ENCODE measurements around the gene PRR19.

The PRR19 gene

GRCh38 chr19:42335971-42336370 is 34.0 kb downstream of the PRR19 start:
- no peak for TF ChIP-seq POLR2AphosphoS5 (IDR thresholded peaks at IDR 0.05; ENCODE audit: low read depth, low read length)
- TF ChIP-seq SIN3A (IDR thresholded peaks at IDR 0.05; ENCODE audit: borderline replicate concordance, insufficient read depth, low read length) = no peak
- no peak for TF ChIP-seq TAF1 (IDR thresholded peaks at IDR 0.05; ENCODE audit: borderline replicate concordance, insufficient read depth, low read length)
- TF ChIP-seq FOXP2 (optimal IDR thresholded peaks at IDR 0.05; ENCODE audit: borderline replicate concordance, extremely low read depth, extremely low read length, insufficient read depth) = no peak
- TF ChIP-seq REST (IDR thresholded peaks at IDR 0.05; ENCODE audit: insufficient read depth in 1 of 2, low read depth in 2 of 2, low read length in 2 of 2) = no peak

DNA sequence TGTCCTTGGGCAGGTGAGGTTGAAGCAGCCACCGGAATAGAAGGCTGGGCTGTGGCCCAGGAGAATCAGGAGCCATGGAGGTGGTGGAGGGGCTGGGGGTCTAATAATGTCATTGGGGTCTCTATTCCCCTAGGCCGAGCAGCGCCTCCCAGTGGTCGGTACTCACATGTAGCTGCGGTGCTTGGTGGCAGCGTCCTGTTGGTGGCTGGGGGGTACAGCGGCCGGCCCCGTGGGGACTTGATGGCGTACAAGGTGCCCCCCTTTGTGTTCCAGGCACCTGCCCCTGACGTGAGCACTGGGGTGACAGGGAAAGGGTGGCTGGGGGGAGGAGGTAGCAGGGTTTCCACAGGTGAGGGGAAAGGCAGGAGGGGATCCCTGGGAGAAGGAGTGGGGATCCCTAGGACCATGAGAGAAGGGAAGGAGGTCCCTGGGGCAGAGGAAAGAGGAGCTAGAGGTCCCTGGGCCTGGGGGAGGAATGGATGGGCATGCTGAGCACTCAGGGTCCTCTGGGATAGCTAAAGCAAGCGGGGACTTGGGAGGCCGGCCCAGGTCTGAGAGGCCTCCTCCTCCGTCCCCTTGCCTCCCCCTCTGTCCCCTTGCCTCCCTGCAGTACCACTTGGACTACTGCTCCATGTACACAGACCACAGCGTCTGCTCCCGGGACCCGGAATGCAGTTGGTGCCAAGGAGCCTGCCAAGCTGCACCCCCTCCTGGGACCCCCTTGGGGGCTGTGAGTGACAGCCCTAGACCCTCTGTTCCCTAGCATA is 41.6 kb downstream of the PRR19 start:
- TF ChIP-seq REST (IDR thresholded peaks at IDR 0.05; ENCODE audit: insufficient read depth in 1 of 2, low read depth in 2 of 2, low read length in 2 of 2) (no peak), POLR2AphosphoS5 (IDR thresholded peaks at IDR 0.05; ENCODE audit: low read depth, low read length) (no peak), SIN3A (IDR thresholded peaks at IDR 0.05; ENCODE audit: borderline replicate concordance, insufficient read depth, low read length) (no peak), TAF1 (IDR thresholded peaks at IDR 0.05; ENCODE audit: borderline replicate concordance, insufficient read depth, low read length) (no peak), FOXP2 (optimal IDR thresholded peaks at IDR 0.05; ENCODE audit: borderline replicate concordance, extremely low read depth, extremely low read length, insufficient read depth) (no peak)

GRCh38 chr19:42344336-42344893 is 42.5 kb downstream of the PRR19 start:
- TF ChIP-seq POLR2AphosphoS5 (IDR thresholded peaks at IDR 0.05; ENCODE audit: low read depth, low read length) (no peak), FOXP2 (optimal IDR thresholded peaks at IDR 0.05; ENCODE audit: borderline replicate concordance, extremely low read depth, extremely low read length, insufficient read depth) (no peak), REST (IDR thresholded peaks at IDR 0.05; ENCODE audit: insufficient read depth in 1 of 2, low read depth in 2 of 2, low read length in 2 of 2) (no peak), SIN3A (IDR thresholded peaks at IDR 0.05; ENCODE audit: borderline replicate concordance, insufficient read depth, low read length) (no peak), TAF1 (IDR thresholded peaks at IDR 0.05; ENCODE audit: borderline replicate concordance, insufficient read depth, low read length) (no peak)

DNA sequence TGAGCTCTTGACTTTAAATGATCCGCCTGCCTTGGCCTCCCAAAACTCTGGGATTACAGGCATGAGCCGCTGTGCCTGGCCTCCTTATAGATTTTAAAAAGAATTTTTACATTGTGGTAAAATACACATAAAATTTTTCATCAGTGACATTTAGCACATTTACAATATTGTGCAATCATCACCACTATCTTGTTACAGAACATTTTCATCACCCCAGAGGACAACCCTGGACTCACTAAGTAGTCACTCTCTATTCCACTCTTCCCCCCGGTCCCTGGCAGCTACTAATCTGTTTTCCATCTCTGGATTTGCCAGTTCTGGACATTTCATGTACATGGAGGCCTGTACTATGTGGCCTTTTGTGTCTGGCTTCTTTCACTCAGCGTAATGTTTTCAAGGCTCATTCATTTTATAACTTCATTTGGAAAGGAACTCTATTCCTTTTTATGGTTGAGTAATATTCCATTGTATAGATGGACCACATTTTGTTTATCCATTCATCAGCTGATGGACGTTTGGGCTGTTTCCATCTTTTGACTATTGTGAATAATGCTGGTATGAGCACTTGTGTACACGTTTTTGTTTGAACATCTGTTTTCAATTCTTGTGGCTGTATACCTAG is 43.4 kb downstream of the PRR19 start:
- TF ChIP-seq REST (IDR thresholded peaks at IDR 0.05; ENCODE audit: insufficient read depth in 1 of 2, low read depth in 2 of 2, low read length in 2 of 2) (no peak), SIN3A (IDR thresholded peaks at IDR 0.05; ENCODE audit: borderline replicate concordance, insufficient read depth, low read length) (no peak), FOXP2 (optimal IDR thresholded peaks at IDR 0.05; ENCODE audit: borderline replicate concordance, extremely low read depth, extremely low read length, insufficient read depth) (no peak), TAF1 (IDR thresholded peaks at IDR 0.05; ENCODE audit: borderline replicate concordance, insufficient read depth, low read length) (no peak), POLR2AphosphoS5 (IDR thresholded peaks at IDR 0.05; ENCODE audit: low read depth, low read length) (no peak)
